Measurements from ENCODE around the gene CNBP. TPM values are rescaled to one million over a fixed set of nuclear protein-coding genes. Genes with fewer than 3 reads are reported as not detected.

The CNBP gene
- total RNA-seq, 1 experiment from 2014 or later: 353 TPM

DNA sequence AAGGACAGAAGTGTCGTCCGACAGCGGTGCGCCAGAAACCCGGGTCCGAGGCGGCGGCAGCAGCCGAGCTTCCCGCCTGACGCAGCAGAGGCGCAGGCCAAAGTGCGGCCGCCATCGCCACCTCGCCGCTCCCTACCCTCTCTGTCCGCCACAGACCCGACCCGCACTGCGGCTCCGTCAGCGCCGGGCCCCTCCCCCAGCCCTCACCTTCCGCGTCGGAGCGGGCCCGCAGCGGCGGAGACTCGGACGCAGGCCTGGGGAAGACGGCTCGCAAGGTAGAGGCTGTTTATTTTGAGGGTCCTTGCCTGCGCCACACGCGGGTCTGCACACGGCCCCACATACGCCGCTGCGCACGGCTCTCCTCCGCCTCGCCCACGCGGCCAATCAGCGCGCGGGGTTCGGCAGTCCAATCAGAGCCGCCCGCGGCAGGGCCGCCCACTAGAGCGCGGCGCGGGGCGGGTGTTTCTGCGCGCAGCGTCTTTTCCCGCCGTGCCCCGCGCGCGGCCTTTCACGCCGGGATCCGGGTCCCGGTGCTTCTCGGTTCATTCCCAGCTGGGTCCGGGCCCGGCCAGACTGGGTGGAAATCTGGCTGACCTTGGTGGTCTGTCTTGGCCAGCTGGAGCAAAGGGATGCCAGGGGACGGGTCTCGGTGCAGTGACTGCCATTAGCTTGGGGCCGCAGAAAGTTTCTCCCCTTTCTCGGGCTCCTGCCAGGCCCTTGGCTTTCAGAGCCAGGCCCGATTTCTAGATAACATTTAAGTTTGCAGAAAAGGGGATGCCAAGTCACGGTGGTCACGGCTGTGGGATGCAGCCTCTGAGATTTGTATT is at the start of gene CNBP (continued):
- no peak for TF ChIP-seq ZNF274 (IDR thresholded peaks at IDR 0.05; ENCODE audit: low read depth, low read length)
- peak; percentile 98 for TF ChIP-seq ZFX (IDR thresholded peaks at IDR 0.05)
- TF ChIP-seq, protein P1, sequence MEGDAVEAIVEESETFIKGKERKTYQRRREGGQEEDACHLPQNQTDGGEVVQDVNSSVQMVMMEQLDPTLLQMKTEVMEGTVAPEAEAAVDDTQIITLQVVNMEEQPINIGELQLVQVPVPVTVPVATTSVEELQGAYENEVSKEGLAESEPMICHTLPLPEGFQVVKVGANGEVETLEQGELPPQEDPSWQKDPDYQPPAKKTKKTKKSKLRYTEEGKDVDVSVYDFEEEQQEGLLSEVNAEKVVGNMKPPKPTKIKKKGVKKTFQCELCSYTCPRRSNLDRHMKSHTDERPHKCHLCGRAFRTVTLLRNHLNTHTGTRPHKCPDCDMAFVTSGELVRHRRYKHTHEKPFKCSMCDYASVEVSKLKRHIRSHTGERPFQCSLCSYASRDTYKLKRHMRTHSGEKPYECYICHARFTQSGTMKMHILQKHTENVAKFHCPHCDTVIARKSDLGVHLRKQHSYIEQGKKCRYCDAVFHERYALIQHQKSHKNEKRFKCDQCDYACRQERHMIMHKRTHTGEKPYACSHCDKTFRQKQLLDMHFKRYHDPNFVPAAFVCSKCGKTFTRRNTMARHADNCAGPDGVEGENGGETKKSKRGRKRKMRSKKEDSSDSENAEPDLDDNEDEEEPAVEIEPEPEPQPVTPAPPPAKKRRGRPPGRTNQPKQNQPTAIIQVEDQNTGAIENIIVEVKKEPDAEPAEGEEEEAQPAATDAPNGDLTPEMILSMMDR (IDR thresholded peaks at IDR 0.05 in 2 of 3, conservative IDR thresholded peaks at IDR 0.05 in 1 of 3; ENCODE audit: borderline replicate concordance in 1 of 3, insufficient read depth in 1 of 3, low read depth in 2 of 3, low read length in 2 of 3): no peak
- no peak for TF ChIP-seq CEBPB (IDR thresholded peaks at IDR 0.05; ENCODE audit: low read depth)
- no peak for TF ChIP-seq CBX3 (IDR thresholded peaks at IDR 0.05; ENCODE audit: low read depth)

DNA sequence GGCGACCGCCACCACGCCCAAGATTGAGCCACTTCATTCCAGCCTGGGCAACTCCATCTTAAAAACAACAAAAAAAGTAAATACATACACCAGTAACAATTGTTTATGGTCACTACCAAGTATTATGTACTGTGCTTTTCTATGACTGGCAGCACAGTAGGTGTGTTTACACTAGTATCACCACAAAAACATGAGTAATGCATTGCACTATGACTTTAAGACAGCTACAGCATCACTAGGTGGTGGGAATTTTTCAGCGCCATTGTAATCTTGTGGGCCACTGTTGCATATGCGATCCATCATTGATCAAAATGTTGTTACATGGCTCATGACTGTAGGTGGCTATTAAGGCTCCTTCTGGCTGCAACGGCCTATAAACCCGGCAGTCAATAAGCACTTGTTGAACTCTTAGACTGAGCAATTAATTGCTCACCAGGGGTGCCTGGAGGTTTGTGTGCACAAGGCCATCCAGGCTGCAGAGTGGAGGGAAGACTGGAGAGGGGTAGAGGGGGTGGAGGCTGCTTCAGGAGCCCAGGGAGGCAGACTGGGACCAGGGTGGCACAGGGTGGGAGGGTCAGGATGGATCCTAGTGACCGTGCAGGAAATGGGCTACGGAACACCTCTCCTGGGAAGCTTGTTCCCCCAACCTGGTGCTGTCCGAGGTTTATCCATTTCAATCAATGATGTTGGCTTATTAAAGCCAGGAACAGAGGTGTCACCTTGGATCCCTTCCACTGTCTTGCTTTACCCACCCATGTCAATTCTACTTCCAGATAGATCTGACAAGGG is 47.8 kb upstream of the CNBP start:
- no peaks in the 10 kb centered on the region for H3K9me3 ChIP-seq (ENCODE audit: control insufficient read depth in 1 of 2, insufficient read depth in 1 of 2, low read depth in 1 of 2, low read length in 2 of 2)
- H4K20me1 ChIP-seq (ENCODE audit: insufficient read depth): no peaks in the 10 kb centered on the region
- no peak for DNase-seq (ENCODE audit: low read depth, low spot score)
- H2AFZ ChIP-seq (ENCODE audit: low read depth, low read length, poor library complexity, severe bottlenecking): no peak overlapping the region
- POLR2A ChIA-PET: interaction anchor here (0.7 to 0.9 kb wide), 2 partner anchors 48 to 178 kb away, joined by 3 to 4 read pairs; partner anchors contain the start of gene CNBP
- CTCF ChIA-PET: interaction anchor here (0.9 to 1.8 kb wide), 3 partner anchors 14 to 261 kb away, joined by 4 to 14 read pairs (median 6); no protein-coding TSS in a partner anchor
- RAD21 ChIA-PET (ENCODE audit: low non-redundant PET in 1 of 2, low total read pairs in 2 of 2, uncharacterized antibody in 2 of 2, unreplicated experiment in 2 of 2): interaction anchor here in 1 of 2 experiments (0.7 kb wide), 1 partner anchor 435 kb away, joined by 3 read pairs; no protein-coding TSS in a partner anchor
- H3K27ac ChIP-seq (ENCODE audit: low read depth, low read length): no peak overlapping the region
- no peak overlapping the region for H3K9ac ChIP-seq (ENCODE audit: low read length)
- H3K4me2 ChIP-seq (ENCODE audit: low read length): peak overlapping the region; percentile 8
- H3K79me2 ChIP-seq (ENCODE audit: insufficient read depth, low read length): no peaks in the 10 kb centered on the region
- H3K27me3 ChIP-seq (ENCODE audit: insufficient read depth, low read length): no peaks in the 10 kb centered on the region
- H3K4me1 ChIP-seq (ENCODE audit: control insufficient read depth in 1 of 2, insufficient read depth in 2 of 2, low read length in 2 of 2): peaks cover 18 to 58% of the 10 kb centered on the region in 2 experiments
- BruUV-seq (replicated peaks): no TSS peak
- H3K9me2 ChIP-seq (ENCODE audit: insufficient read depth): no peaks in the 10 kb centered on the region
- ATAC-seq: no peak
- no peak overlapping the region for H3K4me3 ChIP-seq (replicated peaks in 1 of 2; ENCODE audit: low read depth in 1 of 2, low read length in 2 of 2)
- H3K36me3 ChIP-seq (ENCODE audit: control insufficient read depth in 1 of 2, insufficient read depth in 2 of 2, low read length in 2 of 2): no peaks in the 10 kb centered on the region
- intact Hi-C loops (cut with micrococcal nuclease): no loop called here
- TF ChIP-seq EZH2 (IDR thresholded peaks at IDR 0.05): no peak
- TF ChIP-seq EZH2phosphoT487 (IDR thresholded peaks at IDR 0.05; ENCODE audit: borderline replicate concordance): no peak
- TF ChIP-seq ZNF274 (IDR thresholded peaks at IDR 0.05; ENCODE audit: low read depth, low read length): no peak
- no peak for TF ChIP-seq CEBPB (IDR thresholded peaks at IDR 0.05; ENCODE audit: low read depth)
- no peak for TF ChIP-seq SIN3A (IDR thresholded peaks at IDR 0.05; ENCODE audit: low read depth)
- TF ChIP-seq, protein P1 (IDR thresholded peaks at IDR 0.05 in 2 of 3, conservative IDR thresholded peaks at IDR 0.05 in 1 of 3; ENCODE audit: borderline replicate concordance in 1 of 3, insufficient read depth in 1 of 3, low read depth in 2 of 3, low read length in 2 of 3): no peak
- TF ChIP-seq YY1 (IDR thresholded peaks at IDR 0.05; ENCODE audit: extremely low read depth, insufficient replicate concordance, low read depth, low read length): no peak
- no peak for TF ChIP-seq FOSL1 (IDR thresholded peaks at IDR 0.05; ENCODE audit: low read depth)
- no peak for TF ChIP-seq ATF3 (IDR thresholded peaks at IDR 0.05)
- TF ChIP-seq POLR2AphosphoS5 (IDR thresholded peaks at IDR 0.05; ENCODE audit: low read depth, low read length): no peak
- no peak for TF ChIP-seq ZFX (IDR thresholded peaks at IDR 0.05)
- TF ChIP-seq JUND (IDR thresholded peaks at IDR 0.05): no peak
- no peak for TF ChIP-seq ELF1 (IDR thresholded peaks at IDR 0.05; ENCODE audit: borderline replicate concordance, low read depth)
